NCI-H2029 treated with DMSO at 0.1 percent for 48 hours (cell line): ENCODE measurements around the gene NEU3.

Experiments used
- DNase-seq: peaks from one replicate; lab custom pipeline; 2025; lab: John Stamatoyannopoulos, UW

The NEU3 gene

GRCh38 chr11:75063741-75064314, 75.1 kb downstream of the NEU3 start:
- no peak for DNase-seq

GRCh38 chr11:75066061-75066460, 77.3 kb downstream of the NEU3 start:
- no peak for DNase-seq
